ENCODE results near the gene EMILIN2. TPM values are rescaled to one million over a fixed set of nuclear protein-coding genes. Genes with fewer than 3 reads are reported as not detected.

The EMILIN2 gene
- total RNA-seq, 4 donors from 2014 or later: 4.3 to 11.3 (median 7.1) TPM

- no peaks in the 10 kb centered on the region for H3K9me3 ChIP-seq
- TF ChIP-seq CTCF (IDR thresholded peaks at IDR 0.05) (no peak), EP300 (IDR thresholded peaks at IDR 0.05) (no peak), POLR2A (IDR thresholded peaks at IDR 0.05) (no peak), POLR2AphosphoS5 (IDR thresholded peaks at IDR 0.05) (no peak)
- no peaks in the 10 kb centered on the region for H3K27me3 ChIP-seq
- peaks cover 21% of the 10 kb centered on the region for H3K4me1 ChIP-seq
- H3K4me3 ChIP-seq: no peak overlapping the region
- 54% methylated on average over 6 of the region's 17 CpGs for WGBS
- DNase-seq (ENCODE audit: low spot score in 2 of 2): peak in 1 of 2 donors; percentile 67
- H3K36me3 ChIP-seq: no peaks in the 10 kb centered on the region
- H3K27ac ChIP-seq: peak overlapping the region; percentile 81
Observed at GRCh38 chr18:2880473-2880872, 33.7 kb downstream of the EMILIN2 start.

GRCh38 chr18:2881088-2881839, 34.5 kb downstream of the EMILIN2 start:
- no peaks in the 10 kb centered on the region for H3K36me3 ChIP-seq
- no peak overlapping the region for H3K4me3 ChIP-seq
- H3K4me1 ChIP-seq: peaks cover 15% of the 10 kb centered on the region
- no peaks in the 10 kb centered on the region for H3K27me3 ChIP-seq
- peaks cover 1% of the 10 kb centered on the region for H3K9me3 ChIP-seq
- DNase-seq (ENCODE audit: low spot score in 2 of 2): peak in 1 of 2 donors; percentile 84
- 53% methylated on average over 11 of the region's 16 CpGs for WGBS
- peak overlapping the region; percentile 81 for H3K27ac ChIP-seq
- no peak for TF ChIP-seq POLR2AphosphoS5 (IDR thresholded peaks at IDR 0.05)
- TF ChIP-seq POLR2A (IDR thresholded peaks at IDR 0.05): no peak
- TF ChIP-seq CTCF (IDR thresholded peaks at IDR 0.05): no peak
- TF ChIP-seq EP300 (IDR thresholded peaks at IDR 0.05): no peak

GRCh38 chr18:2881840-2882195, 35.0 kb downstream of the EMILIN2 start:
- H3K27ac ChIP-seq: peak overlapping the region; percentile 81

GRCh38 chr18:2882201-2882600, 35.4 kb downstream of the EMILIN2 start:
- Histone ChIP-seq H3K36me3 (no peaks in the 10 kb centered on the region), H3K9me3 (peaks cover 4% of the 10 kb centered on the region), H3K4me3 (no peak overlapping the region), H3K27me3 (no peaks in the 10 kb centered on the region), H3K4me1 (peaks cover 15% of the 10 kb centered on the region), H3K27ac (peak overlapping the region; percentile 81)
- peak in 1 of 2 donors; percentile 37 for DNase-seq (ENCODE audit: low spot score in 2 of 2)
- WGBS: 88% methylated on average over 4 of the region's 4 CpGs
- TF ChIP-seq EP300 (IDR thresholded peaks at IDR 0.05) (no peak), CTCF (IDR thresholded peaks at IDR 0.05) (no peak), POLR2AphosphoS5 (IDR thresholded peaks at IDR 0.05) (no peak), POLR2A (IDR thresholded peaks at IDR 0.05) (no peak)

More at GRCh38 chr18:2881840-2882195, 35.0 kb downstream of the EMILIN2 start:
- DNase-seq (ENCODE audit: low spot score in 2 of 2): peak in 1 of 2 donors; percentile 67
- H3K4me3 ChIP-seq: no peak overlapping the region
- H3K4me1 ChIP-seq: peaks cover 15% of the 10 kb centered on the region
- H3K36me3 ChIP-seq: no peaks in the 10 kb centered on the region
- 70% methylated on average over 8 of the region's 9 CpGs for WGBS
- H3K9me3 ChIP-seq: peaks cover 4% of the 10 kb centered on the region
- H3K27me3 ChIP-seq: no peaks in the 10 kb centered on the region
- no peak for TF ChIP-seq POLR2A (IDR thresholded peaks at IDR 0.05)
- TF ChIP-seq EP300 (IDR thresholded peaks at IDR 0.05): no peak
- TF ChIP-seq POLR2AphosphoS5 (IDR thresholded peaks at IDR 0.05): no peak
- no peak for TF ChIP-seq CTCF (IDR thresholded peaks at IDR 0.05)

- DNase-seq (ENCODE audit: low spot score in 2 of 2): peak in 1 of 2 donors; percentile 52
- no peaks in the 10 kb centered on the region for H3K27me3 ChIP-seq
- H3K27ac ChIP-seq: no peak overlapping the region
- no peak overlapping the region for H3K4me3 ChIP-seq
- peaks cover 4% of the 10 kb centered on the region for H3K9me3 ChIP-seq
- no peak for TF ChIP-seq EP300 (IDR thresholded peaks at IDR 0.05)
- TF ChIP-seq POLR2AphosphoS5 (IDR thresholded peaks at IDR 0.05): no peak
- no peak for TF ChIP-seq POLR2A (IDR thresholded peaks at IDR 0.05)
- no peak for TF ChIP-seq CTCF (IDR thresholded peaks at IDR 0.05)
- H3K36me3 ChIP-seq: no peaks in the 10 kb centered on the region
- 66% methylated on average over 10 of the region's 10 CpGs for WGBS
- H3K4me1 ChIP-seq: peaks cover 15% of the 10 kb centered on the region
Observed at GRCh38 chr18:2883076-2883735, 36.4 kb downstream of the EMILIN2 start.
